Renal cortex interstitium (tissue), 11 donors: ENCODE measurements around the gene MLYCD. TPM values are rescaled to one million over a fixed set of nuclear protein-coding genes. Genes with fewer than 3 reads are reported as not detected.

Experiments
- DNase-seq, 11 donors: peaks; one replicate each; pipeline ENCODE4 v3.0.0-alpha.2; 2013; ENCODE audit warnings: low read depth in 9 of 11, low spot score in 4 of 11; ENCODE audit errors: extremely low read depth in 1 of 11
- polyA plus RNA-seq, 3 donors: library from polyadenylated mRNA; unstranded; fragments of 120-200 nt; gene quantifications; one replicate each; pipeline ENCODE4 v1.2.1, GENCODE V29; 2013; ENCODE audit not compliant: insufficient read length in 3 of 3

The MLYCD gene
- polyA plus RNA-seq, 3 donors = 3.7 to 5.7 (median 4.3) TPM

DNA sequence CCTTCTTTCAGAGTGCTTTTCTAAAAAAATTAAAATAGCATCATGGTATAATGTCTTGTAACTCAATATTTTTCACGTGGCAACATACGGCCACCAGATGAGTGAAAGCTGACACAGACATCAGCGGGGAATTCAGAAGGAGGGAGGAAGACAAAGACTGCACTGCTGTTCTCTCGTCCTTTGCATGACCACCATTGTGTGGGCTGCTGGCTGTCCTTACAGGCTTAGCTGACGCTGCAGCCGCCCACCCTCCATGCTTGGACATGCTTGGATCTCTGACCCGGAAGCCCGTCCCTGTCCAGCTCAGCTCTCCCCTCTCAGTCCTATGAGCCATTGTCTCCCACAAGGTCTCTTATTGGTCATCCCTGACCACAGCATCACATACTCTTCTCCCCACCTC, 11.4 kb upstream of the MLYCD start:
- DNase-seq = no peak

DNA sequence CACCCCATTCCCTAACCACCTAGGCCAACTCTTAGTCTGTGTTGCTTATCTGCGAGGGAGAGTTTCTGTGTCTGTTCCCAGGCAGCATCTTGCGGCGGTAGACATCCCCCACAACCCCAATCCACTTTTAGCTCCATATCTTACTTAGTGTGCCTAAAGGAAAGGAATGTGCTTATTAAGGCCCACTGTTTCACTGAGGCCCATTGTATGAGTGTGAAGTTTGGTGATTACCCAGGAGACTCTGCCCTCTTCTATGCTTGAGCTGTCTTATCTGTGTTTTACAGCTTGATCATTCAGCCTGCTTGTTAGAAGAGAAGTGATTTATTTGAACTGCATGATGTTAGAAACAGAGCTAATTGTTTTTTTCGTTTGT, 10.3 kb upstream of the MLYCD start:
- no peak for DNase-seq

DNA sequence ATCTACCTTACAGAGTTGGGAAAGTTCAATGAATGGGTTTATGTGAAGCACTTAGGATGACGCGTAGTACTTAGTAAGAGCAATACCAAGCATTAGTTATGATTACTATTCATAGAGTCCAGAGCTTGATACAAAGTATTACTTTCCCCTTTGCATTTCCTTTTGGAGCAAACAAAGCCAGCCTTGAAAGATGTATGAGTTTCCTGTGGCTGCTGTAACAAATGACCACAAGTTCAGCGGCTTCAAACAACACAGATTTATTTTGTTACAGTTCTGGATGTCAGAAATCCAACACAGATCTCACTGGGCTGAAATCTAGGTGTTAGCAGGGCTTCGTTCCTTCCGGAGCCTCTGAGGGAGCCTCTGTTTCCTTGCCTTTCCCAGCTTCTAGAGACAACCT, 8.6 kb upstream of the MLYCD start:
- DNase-seq = no peak

DNA sequence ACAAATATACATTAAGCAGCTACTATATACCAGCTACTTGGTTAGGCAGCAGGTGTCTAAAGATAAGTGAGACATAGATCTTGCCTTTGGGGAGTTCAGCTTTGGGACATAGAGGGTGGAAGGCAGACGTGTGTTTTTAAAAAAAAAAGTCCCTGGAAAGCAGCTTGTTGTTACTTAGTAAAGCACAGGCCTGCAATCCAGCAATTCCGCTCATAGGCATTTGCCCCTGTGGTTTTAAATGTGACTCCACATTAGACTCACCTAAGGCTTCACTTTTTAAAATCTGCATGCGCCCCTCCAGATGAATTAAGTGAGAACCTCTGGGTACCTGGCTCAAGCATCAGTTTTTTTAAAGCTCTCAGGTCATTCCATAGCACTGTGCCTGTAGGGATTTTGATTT, 7.2 kb upstream of the MLYCD start:
- DNase-seq = no peak

DNA sequence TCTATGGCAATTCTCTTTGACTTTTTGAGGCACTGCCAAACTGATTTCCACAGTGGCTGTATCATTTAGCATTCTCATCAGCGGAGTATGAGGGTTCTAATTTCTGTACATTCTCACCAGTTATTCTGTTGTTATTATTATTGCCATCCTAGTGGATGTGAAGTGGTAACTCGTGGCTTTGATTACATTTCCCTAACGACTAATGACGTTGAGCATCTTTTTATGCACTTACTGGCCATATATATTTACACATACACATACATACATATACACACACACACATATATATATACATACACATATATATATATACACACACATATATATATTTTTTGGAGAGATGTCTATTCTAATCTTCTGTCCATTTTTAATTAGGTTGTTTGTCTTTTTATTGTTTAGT, 3.7 kb upstream of the MLYCD start:
- no peak for DNase-seq

DNA sequence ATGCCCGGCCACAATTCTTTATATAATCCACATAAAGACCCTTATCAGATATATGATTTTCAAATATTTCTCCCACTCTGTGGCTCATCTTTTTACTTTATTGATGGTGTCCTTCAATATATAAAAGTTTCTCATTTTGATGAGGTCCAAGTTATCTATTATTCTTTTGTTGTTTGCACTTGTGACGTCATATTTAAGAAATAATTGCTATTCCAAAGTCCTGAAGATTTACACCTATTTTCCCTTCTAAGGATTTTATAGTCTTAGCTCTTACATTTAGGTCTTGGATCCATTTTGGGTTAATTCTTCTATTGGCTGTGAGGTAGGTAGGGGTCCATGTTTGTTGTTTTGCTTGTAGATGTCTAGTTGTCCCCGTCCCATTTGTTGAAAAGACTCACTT, 3.0 kb upstream of the MLYCD start:
- no peak for DNase-seq

DNA sequence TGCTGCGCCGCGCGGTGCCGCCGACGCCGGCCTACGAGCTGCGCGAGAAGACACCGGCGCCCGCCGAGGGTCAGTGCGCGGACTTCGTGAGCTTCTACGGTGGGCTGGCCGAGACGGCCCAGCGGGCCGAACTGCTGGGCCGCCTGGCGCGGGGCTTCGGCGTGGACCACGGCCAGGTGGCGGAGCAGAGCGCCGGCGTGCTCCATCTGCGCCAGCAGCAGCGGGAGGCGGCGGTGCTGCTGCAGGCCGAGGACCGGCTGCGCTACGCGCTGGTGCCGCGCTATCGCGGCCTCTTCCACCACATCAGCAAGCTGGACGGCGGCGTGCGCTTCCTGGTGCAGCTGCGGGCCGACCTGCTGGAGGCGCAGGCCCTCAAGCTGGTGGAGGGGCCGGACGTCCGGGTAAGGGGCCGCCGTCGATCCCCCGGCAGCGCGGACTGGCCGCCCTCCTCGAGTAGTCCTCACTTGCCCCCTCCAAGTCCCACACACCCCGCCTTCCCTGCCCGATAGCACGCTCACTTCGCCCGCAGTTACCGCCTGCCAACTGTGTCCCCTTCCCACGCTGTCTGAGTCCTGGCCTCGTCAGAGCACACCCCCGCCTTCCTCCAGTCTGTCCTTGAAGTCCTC, 470 bp downstream of the MLYCD start:
- peak in 6 of 11 donors; percentile 18 to 44 (median 32) for DNase-seq

DNA sequence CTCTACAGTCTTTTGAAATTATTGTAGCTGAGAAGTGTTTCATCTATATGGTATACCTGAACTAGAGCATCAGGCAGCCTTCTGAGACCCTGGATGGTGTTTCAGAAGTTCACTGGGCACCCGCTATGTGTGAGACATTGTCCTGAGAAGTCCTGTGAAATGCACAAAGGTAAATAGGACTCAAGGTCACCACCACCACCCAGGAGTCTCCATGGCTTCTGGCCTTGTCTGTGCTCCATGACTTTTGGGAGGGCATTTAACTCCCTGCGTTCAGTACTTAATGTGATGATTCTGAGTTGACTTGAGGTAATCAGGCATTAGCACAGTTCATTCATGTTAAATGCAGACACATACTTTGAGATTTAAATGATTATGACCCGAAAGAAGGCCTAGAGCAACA, 1.1 kb downstream of the MLYCD start:
- no peak for DNase-seq

DNA sequence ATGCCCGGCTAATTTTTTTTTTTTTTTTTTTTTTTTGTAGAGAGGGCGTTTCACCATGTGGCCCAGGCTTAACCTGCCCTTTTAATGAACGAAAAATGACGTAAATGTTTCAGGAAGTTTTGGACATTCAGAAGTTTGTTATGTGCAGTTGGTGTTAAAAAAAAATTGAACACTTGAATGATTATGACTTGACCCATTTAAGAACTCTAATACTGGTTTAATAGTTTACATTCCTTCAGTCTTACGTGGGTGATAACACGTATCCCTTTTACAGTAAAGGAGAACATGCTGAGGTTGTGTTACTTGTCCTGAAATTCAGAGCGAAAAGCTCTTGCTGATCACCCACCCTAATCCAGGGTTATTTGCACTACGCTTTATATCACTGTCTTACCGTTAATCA, 1.7 kb downstream of the MLYCD start:
- no peak for DNase-seq

DNA sequence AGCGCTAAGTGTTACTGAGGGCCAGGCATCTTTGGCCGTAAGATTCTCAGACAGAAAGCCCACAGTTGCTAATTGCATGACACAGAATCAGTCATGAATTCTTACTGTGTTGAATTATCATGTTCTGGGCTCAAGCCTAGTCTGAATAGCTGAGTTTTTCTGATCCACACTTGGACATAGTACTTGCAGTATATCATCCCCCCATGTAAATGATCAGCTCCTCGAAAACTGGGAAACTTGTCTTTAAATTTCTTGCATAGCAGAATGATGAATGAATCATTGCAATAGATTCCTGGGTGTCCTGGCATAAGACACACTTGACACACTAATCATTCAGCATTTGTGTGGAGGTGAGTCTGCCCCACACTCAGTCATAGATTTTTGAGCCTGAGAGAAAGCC, 2.2 kb downstream of the MLYCD start:
- DNase-seq = no peak

DNA sequence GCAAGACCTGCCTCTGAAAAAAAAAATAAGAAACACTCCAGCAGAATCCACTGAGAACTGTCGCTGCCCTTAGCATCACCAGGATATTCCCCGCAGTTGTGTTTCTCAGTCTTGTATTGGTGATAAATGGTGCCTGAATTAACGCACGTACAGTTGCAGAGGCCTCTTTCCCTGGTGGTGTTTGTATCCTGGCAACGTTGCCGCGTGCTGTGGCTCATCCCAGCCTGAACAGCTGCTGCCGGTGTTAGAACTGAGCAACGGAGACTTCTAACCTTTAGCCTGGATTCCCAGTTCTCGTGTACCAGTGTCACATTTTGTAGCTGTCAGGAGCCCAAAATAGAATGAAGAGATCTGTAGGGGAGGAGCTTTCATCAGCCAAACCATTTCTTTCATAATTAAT, 4.8 kb downstream of the MLYCD start:
- DNase-seq = no peak

DNA sequence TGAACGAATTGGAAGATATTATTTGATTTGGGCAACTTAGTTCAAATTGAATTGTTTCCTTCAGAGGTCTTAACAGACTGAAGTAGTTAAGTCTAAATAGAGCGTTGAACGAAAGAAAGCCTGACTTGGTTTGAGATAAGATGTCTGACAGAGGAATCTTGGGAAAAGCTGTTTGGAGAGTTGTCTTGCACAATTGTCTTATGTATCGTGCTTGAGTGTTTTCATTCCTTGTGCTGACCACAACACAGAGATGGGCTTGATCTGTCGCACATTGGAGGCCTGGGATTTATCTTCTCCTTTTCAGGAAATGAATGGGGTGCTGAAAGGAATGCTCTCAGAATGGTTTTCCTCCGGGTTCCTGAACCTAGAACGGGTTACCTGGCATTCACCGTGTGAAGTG, 7.8 kb downstream of the MLYCD start:
- DNase-seq = no peak

DNA sequence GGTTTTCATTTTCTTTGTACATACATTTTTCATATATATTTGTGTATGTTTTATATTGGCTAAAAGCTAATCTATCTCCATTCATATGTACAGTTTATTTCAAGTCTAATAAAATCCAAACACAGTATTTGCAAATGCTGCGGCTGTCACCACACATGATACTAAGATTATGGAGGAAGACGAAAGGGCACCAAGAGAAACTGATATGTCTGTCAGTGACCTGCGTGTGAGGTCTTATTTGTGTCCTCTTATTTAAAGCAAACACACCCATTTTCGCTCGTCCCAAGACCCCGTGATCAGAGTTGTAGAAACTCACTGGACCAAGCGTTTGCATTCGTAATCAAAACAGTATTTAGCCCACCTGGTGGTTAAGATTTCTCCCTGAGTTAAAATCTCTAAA, 8.2 kb downstream of the MLYCD start:
- DNase-seq = no peak

DNA sequence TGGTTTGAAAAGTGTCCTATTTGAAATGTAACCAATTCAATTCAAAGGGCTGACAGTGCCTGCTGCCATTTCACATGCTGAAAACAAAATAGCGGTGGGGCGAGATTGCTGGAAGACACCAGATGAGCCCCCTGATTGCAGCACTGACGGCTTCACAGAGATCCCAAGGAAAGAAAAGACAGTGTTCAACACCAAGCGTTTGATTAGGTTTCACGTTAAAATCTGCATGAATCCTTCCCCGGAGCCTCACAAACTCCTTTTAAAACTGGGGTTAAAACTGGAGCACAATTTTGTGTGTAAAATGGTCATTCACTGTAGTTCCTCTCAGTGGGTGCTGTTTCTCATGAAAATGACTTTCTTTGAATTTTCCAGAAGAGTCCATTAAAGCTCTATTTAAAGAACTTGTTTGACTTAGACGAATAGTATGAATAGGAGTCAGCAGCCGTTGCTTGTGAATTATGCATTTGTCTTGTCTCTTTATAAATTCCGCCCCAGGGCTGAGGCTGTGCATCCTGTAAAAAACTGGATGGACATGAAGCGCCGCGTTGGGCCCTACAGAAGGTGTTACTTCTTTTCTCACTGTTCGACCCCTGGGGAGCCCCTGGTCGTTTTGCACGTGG, 8.8 kb downstream of the MLYCD start:
- no peak for DNase-seq

DNA sequence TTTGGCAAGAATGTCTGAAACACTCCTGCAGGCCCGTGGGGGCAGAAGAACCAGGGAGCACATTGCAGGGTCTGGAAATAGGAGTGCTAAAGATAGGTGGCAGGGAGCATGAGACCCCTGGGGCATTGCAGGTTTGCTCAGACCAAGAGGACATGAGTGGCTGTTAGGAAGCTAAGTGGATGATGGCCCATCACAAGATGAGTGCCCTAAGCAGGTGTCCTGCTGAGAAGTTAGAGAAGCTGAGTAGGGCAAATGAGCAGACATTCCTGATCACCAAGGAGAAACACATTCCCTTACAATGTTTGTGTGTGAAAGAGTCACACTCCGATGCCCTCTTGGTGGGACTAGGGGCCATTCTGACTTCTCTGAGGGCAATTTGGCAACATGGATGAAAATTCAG, 9.9 kb downstream of the MLYCD start:
- no peak for DNase-seq

DNA sequence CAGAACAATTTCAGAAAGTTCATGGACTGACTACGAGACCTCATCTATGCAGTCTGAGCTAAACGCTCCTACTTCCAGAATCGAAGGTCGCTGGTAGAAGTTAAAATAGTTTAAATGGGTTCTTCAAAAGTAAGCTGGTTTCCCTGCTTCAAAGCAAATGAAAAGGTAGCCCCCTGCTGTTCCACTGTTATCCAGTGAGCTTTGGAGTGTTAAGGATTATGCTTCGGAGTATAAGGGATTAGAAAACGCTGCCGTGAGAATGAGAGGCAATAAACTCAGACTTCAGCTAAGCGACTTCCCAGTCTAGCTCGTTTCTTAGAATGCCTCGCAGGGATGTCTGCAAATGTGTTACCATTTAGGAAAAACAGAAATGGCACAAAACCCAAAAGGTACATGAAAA, 12.4 kb downstream of the MLYCD start:
- DNase-seq = no peak

DNA sequence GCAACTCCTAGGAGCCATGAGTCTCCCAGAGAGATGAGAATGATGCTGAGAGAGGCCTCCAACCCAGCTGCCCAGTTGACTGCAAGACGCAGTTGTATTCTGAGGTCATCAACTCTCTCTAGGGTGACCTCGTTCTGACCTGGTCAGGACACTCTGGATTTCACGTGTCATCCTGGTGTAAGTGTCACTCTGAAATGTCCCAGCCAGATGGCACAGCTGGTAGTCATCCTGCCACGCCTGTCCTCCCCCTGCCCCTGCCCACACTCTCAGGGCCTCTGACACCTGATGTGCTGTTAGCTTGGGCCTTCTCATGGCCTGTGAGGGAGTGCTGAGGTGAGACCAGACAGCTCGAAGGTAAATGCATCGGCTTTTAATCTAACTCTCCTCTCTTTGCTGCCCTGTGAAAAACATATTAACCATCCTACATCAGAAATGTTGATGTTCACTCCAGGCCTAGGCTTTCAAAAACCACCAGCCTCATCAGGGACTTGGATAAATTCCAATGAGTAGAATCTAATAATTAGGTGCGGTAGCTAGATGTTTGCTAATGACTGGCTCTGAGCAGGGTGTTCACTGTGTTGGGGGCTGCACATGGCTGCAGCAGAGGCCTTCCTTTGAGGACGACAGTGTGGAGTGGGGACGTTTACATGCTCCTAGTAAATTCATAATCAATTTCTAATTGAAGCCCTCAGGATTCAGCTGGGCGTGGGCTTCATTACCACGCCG, 13.8 kb downstream of the MLYCD start:
- no peak for DNase-seq

DNA sequence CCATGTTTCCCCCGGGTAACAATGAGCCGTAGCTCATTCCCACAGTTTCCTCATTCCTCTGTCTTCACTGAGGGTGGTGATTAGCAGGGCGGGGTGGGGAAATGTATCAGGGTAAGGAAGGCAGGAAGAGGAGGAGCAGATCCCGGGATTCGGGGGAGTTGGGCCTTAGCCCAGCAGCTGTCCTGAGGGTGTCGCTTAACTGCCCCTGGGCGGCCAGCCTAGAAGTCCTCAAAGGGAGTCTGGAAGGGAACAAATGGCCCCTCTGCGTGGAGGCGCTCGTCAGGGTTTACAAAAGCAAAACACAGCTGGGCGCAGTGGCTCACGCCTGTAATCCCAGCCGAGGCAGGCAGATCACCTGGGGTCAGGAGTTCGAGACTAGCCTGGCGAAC, 14.3 kb downstream of the MLYCD start:
- DNase-seq = no peak

DNA sequence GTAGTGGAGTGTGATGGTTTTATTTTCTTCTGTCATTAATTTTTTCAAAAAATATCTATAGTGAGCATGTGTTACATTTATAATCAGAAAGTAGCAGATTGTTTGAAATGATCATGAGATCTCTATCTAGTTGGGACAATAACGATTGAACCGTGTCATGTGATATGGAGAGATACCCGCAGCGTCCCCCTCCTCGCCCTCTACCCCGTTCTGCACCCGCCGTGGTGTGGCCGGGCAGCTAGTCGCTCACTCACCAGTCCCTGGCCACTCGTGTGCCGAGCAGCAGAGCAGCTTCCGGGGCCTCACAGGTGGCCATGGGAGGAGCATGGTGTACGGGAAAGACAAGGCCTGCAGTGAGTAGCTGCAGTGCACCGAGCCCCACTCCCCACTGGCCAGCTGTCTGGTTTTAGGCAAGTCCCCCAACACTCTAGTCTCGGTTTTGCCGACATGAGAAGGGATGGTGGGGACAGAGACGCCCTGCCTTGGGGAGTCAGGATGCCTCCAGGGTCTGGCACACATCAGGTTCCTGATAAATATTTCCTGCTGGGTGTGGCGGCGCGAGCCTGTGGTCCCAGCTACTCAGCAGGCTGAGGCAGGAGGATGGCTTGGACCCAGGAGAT, 15.3 kb downstream of the MLYCD start:
- no peak for DNase-seq

DNA sequence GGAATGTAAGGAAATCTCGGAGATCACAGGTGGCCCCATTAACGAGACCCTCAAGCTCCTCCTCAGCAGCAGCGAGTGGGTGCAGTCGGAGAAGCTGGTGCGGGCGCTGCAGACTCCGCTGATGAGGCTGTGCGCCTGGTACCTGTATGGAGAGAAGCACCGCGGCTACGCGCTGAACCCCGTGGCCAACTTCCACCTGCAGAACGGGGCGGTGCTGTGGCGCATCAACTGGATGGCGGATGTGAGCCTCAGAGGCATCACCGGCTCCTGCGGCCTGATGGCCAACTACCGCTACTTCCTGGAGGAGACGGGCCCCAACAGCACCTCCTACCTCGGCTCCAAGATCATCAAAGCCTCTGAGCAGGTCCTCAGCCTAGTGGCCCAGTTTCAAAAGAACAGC, 16.2 kb downstream of the MLYCD start:
- no peak for DNase-seq
